Activated effector memory CD4-positive, alpha-beta T cell treated with Interleukin-2 at 50 U/mL for 16 hours (primary cell): ENCODE data around the gene ARHGAP18.

Source experiments
- DNase-seq: peaks from one replicate; pipeline ENCODE4 v3.0.0-alpha.2; 2020

ARHGAP18 gene

DNA sequence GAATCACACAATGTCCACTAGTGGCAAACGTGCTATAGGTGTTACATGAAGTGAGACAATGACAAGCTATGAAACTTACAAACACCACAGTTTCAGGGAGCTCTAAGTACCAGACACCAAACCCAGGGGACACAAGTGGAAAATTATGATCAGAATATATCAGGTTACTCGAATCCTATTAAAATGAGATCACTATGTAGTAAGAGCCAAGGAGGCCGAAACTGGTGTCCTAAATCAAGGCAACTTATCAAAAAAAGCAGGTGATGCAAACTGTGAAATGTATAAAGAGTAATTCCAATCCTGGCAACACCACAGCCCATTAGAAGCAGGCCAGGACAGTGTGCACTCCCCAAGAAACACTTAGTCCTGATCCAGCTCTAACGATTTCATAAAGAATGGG is 100.3 kb downstream of the ARHGAP18 start:
- no peak for DNase-seq

DNA sequence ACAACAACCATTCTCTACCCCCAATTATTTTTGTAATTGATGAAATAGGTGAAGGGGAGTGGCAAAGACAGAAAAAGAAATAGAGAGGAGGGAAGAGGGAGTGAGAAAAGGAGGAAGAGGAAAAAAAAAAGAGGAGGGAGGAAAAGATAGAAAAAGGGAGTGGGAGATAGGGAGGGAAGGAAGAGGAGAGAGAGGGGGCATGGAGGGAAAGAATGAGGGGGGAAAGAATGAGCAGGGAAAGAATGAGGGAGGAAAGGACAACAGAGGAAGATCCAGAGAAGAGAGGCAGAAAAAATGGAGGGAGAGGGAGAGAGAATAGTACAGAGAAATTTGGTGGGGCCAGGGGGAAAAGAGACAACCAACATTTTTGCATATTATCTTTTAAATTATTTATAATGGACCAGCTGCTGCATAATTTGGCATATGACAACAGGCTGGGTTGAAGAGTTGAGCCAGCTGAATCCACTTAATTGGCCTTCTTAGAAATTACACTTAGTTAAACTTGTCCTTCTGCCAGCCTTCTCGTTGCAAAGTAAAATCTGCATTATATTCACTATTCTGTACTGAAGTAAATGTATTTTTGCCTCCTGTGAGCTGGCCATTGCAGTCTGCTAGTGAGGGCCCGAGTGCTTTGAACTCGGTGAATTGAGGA is 101.0 kb downstream of the ARHGAP18 start:
- no peak for DNase-seq

DNA sequence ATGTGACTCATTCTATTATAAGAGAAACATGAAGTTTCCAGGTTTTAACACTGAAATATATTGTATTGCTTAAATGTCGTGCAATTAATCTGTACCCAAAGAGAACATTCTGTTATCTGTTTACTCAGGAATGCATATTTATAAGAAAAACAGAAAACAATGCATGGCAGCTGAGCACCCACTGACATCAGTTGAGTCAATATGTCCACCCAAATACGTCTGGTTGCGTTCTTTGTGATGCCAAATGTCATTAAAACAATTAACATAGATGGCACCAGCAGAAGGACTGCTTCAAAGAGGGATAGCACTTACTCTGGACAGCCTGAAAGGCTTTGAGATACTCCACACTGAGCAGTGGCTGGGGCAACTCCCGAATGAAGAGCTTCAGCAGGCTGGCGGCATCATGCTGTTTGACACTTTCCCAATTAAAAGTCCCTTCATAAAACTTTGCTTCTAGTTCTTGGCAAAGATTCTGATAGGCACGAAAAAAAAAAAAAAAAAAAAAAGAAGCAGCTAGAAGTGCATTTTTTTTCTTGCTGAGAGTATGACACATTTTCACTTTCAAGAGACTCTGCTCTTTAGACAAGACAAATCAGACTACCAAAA is 102.3 kb downstream of the ARHGAP18 start:
- no peak for DNase-seq

DNA sequence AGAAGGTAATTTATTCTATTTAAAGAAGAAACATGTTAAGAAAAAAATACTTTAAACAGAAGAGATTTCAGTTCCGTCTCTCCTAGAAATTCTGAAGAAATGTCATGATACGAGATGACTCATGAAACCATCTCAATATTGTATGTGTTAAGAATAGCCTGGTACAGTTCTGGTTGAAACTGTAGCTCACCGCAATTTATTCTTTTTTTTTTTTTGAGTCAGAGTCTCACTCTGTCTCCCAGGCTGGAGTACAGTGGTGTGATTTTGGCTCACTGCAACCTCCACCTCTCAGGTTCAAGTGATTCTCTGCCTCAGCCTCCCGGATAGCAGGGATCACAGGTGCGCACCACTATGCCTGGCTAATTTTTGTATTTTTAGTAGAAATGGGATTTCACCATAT is 103.3 kb downstream of the ARHGAP18 start:
- DNase-seq, result no peak

DNA sequence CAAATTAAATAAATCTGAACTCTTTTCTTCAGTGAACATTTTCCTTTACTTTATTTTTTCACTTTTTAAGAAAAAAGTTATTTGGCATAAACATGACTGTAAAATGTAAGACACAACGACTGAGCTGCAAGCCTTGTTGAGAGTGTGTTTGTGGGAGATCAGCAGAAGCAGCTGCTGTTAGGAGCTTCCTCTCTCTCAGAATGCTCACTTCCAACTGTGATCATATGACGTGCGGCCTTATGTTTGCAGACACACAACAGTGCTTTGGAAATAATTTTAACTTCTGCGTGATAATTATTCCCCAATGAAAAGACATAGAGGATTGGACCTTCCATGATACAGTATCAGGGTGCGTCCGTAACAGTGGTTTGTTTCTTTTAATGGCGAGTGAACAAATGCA is 104.0 kb downstream of the ARHGAP18 start:
- DNase-seq, result no peak

DNA sequence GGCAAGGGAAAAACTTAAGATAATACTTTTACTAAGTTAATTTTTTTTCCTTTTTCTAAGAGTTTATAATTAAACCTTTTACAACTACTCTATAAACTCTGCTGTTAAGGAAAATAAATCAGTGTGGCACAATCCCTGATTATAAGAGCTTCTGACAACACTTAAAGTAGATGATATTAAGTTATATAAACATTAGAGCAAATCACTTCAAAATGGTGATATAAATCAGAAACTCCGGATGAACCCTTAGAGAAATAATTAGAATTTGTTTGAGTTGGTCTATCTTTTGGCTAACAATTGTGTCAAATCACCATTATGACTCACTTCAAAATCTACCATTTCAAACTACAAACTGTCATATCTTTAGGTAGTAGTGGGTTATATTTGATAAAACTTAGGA is 104.9 kb downstream of the ARHGAP18 start:
- no peak for DNase-seq

DNA sequence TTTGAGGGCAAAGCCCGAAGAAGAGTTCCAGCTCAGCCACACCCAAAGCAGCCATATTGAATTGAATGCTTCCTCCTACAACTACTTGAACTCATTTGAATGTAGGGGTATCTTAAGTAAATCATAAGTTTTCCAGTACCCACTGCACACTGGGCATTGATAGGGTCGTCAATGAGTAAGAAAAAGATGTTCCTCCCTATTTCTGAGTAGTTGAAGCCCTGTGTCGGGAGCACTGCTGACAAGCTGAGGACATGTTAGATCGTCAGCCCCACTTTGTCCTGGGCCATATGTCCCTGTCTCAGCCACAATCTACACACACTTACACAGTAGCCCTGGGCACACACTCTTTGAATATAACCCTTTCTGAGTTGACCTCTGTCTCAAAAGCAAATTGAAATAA is 105.7 kb downstream of the ARHGAP18 start:
- DNase-seq, result no peak

DNA sequence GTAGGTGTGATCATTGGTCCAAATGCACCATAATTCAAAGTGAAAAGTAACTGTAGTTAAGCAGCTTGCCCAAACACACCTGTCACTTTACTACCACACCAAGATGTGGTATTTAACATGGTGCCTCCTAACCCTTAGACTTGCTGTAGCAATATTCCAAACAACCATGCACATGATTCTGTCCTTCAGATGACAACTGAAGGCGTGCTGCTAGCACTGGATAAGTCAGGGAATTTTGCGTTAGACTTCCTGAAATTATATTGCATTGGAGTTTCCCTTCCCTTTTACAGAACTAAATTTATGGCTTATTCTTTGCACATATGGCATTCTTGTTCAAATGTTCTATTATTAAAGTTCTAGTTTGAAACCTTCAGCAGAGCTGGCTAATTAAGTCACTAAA is 106.2 kb downstream of the ARHGAP18 start:
- no peak for DNase-seq

DNA sequence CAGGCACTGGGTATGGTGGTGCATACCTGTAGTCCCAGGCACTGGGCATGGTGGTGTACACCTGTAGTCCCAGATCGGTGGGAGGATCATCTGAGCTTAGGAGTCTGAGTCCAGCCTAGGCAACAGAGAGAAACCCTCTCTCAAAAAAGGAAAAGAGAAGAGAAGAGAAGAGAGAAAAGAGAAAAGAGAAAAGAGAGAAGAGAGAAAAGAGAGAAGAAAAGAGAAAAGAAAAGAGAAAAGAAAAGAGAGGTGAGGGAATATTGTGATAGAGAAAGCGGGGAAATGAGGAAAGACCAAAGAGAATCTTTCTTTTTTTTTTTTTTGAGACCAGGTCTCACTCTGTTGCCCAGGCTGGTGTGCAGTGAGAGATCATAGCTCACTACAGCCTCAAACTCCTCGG is 108.7 kb downstream of the ARHGAP18 start:
- DNase-seq, result no peak

DNA sequence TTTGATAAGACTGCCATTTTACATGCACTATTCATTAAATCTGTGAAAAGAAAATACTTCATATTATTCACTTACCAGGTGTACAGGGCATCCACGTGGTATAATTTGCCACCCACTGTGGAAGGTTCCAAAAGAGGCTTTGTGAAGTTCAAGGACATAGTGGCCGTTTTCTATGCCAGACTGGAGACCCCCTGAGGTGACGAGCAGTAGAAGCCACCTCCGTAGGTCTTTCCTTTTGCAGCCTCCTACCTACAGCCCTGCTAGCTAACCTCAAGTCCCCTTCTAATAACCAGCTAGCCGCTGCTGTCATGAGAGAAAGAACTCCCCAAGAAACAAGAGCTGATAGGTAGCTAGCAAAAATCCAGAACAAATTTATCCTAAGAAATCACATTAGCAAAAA is 110.5 kb downstream of the ARHGAP18 start:
- DNase-seq, result no peak

DNA sequence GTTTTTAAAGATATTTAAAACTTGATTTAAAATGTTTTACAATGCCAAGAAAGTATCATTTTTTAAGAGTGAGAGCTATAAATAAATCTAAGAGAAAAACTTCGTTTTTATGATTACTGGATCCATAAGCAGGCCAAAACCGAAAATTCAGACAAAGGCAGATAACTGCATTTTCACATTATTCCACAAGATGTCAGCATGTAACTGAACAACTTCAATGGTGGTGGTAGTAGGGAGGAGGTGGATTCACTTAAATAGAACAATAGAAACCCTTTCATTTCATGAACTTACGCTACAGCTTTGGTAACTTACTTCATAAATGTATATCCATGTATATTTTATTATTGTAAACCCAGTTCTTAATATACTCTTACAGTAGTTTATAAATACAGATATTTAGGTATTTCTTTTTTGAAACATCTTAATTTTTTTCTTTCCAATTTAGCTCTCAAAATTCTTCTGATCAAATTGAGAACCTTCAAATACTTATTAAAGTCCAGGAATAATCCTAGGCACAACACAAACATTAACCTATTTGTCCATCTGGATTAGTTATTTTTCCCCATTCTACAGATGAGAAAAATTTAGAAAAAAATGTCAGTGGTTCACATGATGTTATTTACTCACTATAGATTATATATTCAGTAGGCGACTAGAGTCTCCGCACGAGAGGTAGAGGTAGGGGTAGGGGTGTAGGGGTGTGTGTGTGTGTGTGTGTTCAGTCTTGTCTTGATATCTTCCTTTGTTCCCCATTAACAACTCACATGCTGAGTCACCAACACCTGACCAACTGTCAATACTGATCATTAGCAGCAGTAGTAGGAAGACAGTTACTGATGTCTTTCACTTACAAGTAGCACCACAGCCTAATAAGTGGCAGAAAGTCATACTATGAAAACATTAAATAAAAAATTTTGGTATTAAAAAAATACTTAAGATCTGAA is 111.5 kb downstream of the ARHGAP18 start:
- no peak for DNase-seq

DNA sequence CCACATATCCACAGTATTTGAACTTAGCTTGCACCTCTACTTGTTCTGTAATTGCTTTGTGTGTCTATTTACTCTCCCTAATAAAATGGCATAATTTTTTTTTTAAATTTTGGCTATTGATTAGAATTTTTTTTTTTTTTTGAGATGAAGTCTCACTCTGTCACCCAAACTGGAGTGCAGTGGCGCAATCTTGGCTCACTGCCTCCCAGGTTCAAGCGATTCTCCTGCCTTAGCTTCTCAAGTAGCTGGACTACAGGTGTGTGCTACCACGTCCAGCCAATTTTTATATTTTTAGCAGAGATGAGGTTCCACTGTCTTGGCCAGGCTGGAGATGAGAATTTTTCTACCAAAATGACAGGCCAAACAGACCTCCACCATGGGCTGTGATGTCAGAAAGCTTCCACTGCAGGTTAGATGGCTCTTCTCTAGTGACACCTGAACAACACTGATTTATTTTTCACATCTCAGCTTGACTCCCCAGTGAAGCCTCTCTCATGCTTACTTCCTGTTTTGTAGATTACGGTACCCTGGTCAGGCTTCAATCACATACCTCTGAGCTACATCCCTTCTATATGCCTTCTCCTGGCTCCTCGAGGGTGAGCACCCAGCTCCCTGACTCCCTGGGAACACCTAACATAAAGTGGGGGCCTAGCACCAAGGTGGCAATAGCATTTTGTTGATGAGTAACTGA is 112.8 kb downstream of the ARHGAP18 start:
- DNase-seq, result no peak

DNA sequence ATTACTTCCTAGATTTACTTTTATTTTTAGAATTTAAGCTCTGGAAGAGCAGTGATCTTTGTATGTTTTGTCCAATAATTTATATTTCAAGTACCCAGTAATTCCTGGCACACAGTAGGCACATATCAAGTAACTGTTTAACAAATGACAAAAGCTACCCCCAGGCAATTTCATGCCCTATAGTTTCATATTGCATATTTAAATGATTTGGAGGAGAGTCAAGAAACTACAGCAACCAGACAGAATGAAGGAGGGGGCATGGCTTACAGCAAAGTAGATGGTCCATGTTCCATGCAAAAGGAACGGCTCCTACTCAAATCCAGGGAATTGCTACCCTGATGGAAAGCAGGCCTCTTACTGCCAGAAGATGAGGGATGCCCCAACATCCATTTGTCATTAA is 113.5 kb downstream of the ARHGAP18 start:
- no peak for DNase-seq

DNA sequence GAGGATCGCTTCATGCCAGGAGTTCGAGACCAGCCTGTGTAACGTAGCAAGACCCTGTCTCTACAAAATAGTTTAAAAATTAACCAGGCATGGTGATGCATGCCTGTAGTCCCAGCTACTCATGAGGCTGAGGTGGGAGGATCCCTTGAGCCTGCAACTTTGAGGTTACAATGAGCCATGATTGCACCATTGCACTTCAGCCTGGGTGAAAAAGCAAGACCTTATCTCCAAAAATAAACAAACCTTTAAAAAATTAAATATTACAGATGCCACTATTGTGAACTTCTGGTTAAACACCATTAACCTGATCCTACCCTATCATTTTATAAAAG is 116.8 kb downstream of the ARHGAP18 start:
- no peak for DNase-seq

DNA sequence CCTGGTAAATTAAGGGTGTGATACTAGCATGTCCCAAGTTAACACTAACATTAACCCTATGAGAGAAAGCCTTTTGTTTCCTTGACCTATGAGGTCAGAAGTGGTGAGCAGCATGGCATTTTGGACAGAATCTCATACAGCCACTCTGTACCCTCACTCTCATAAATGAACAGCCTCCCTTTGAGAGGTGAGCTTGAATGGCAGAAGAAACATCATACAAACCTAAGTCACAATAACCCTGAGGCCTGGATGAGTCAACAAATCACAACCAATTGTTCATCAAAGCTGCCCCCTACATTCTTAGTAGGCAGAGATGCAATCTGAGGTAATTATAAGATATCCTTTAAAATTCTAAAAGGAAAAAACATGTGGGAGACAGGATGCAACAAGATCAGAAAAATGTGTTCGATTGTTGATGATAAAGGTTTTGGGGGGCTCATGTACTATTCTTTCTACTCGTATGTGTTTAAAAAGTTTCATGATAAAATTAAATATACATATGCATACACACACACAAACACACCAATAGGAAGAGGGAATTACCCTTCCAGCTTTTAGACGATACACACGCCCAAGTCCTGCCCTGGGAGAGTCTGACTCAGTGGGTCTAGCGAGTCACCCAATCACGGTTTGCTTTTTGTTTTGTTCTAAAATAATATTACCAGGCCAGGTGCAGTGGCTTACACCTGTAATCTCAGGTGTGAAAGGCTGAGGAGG is 117.3 kb downstream of the ARHGAP18 start:
- DNase-seq, result no peak

DNA sequence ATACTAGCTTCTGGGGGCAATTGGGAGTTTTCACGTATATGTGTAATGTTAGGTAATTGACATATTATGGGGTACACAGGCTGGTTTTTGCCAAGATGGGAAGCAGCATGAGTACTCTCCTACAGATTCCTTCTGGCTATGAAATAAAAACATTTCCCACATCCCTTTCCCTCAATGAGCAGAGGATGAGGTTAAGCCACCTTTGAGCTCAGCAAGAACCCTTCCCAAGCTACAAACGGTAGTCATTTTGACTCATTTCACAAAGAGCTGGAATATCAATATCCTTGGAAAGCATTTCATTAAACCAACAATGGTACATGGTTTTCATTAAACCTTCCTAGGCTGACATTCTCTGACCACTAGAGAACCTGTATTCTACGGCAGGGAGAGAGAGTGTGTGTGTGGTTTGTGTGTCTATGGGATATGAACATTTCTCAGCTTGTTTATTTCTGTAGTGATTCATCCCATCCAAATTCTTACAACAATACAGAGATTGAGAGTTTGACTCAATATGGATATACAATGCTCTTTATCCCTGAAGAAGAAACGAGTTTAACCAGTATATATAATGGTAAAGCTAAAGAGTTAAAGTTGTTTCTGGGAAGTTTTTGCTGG is 119.5 kb downstream of the ARHGAP18 start:
- DNase-seq, result no peak

DNA sequence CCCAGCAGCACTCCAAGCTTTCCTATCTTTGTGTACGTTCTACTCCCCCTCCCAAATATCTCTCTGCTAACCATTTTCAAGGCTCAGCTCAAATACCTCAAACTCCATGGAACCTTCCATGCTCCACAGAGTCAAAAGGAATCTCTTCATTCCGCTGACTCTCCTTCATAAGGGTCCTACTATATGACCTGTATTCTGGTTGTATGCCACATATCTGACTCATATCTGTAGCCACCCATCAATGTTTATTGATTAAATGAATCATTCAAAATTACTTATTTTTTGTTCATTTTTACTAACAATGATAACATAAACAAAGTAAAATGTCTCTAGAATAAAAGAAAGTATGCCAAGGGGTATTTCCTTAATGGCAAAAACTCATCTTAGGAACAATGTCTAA is 123.2 kb downstream of the ARHGAP18 start:
- DNase-seq, result no peak

DNA sequence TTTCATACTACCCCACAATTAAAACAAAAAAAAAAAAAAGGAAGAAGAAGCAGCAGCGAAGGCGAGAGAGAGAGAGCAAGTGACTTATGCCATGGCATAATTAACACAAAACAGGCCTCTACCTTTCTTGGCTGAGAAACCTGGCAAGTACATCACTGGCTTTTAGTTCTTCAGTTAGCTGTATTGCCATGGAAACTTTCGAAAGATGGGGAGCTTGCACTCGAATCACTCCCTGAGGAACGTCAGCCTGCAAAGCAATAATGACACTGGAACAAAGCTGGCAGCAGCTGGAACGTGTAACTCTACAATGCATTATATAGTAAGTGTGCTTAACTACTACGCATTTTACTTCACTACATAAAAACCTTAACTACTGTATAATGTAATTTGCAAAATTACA is 126.1 kb downstream of the ARHGAP18 start:
- DNase-seq, result no peak

DNA sequence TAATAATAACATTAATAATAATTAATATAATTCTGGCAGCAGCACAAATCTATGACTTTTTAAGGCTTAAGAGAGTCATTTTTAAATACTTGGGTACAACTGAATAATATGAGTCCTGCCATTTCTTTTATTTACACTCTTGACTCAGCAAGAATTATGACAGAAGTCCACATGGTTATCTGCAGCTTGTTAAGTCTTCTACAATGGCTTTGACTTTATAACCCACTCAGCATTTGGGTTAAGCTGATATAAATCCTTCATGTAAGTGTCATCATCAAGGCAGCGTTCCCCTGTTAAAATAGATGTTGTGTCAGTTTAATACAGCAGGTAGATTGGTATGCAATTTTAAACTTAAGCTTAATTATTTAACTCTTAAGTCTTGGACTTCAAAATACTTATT is 131.7 kb downstream of the ARHGAP18 start:
- no peak for DNase-seq

DNA sequence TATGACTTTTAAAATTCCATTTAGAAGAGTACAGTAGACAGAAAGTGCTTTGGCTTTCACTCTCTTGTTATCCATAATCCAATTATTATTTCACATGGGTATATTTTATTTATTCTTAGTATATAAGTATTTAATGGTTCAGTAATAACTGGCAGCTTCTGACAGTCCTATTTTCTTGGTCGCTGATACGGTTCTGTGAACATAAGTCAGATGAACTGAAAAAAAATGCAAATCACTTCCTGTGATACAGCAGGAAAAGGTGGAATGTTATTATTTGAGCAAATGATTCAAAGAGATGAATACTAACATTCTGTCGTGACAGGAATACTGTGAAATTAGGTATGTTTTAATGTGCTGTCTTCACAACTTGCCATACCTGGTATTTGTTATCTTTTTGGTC is 132.3 kb downstream of the ARHGAP18 start:
- no peak for DNase-seq

DNA sequence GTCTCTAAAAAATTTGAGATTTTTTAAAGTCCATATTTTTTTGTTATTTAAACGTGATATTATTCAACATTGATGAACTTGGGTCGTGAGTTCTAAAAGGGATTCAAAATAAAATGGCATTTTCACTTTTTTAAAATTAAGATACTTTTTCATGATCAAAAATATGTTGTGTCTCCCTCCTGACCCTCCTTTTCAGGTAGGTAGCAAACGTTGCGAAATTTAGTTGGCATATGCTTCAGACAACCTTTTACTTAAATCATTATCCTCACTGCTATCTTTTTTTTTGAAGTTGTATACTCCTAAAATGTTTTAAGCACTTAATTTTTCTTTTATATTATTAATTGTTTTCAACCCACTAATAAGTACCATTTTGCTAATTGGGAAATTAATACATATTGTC is 133.5 kb downstream of the ARHGAP18 start:
- no peak for DNase-seq

DNA sequence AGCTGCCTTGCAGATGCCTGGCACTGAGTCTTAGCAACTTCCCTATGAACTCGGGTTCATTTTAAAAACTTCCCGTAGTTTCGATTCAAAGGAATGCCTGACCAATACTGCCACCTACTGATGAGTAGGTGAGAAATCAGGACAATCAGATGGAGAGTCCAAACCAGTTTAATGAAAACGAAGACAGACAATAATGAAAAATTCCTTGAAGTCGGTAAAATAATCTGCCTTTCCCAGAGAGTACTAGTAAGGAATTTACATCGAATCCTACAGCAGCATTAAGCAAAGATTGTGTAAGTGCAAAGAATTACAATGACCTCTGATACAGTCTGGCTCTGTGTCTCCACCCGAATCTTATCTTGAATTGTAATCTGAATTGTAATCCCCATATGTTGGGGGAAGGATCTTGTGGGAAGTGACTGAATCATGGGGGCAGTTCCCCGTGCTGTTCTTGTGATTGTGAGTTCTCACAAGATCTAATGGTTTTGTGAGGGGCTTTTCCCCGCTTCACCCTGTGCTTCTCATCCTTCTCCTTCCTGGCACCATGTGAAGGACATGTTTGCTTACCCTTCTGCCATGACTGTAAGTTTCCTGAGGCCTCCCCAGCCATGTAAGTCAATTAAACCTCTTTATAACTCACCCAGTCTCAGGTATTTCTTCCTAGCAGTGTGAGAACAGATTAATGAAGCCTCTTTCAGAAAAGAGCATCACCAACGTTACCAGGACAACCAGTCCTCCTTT is 134.4 kb downstream of the ARHGAP18 start:
- DNase-seq, result no peak
